Measurements from ENCODE around the gene GASK1A. TPM values are rescaled to one million over a fixed set of nuclear protein-coding genes. Genes with fewer than 3 reads are reported as not detected.

GASK1A gene
- total RNA-seq, 1 donor, result 0.63 TPM

DNA sequence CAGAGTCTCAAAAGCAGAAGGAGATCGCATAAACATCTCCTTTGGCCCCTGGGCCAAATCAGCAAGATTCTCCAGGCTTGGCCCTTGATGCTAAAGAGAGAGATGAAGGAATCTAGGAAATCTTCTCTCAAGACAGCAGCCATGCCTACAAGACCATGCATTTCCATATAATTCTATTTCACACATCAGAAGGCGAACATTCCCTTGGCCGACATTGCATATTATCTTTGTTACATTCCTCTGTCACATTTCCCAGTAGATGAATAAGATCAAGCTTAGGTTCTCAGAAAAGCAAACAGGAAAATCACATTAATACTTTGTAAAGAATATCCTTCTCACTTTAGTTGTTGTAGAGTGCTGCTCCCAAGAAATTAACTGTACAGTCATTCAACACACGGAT lies 21.3 kb downstream of the GASK1A start:
- DNase-seq (ENCODE audit: low read depth), result peak; percentile 60
- TF ChIP-seq, protein P1, sequence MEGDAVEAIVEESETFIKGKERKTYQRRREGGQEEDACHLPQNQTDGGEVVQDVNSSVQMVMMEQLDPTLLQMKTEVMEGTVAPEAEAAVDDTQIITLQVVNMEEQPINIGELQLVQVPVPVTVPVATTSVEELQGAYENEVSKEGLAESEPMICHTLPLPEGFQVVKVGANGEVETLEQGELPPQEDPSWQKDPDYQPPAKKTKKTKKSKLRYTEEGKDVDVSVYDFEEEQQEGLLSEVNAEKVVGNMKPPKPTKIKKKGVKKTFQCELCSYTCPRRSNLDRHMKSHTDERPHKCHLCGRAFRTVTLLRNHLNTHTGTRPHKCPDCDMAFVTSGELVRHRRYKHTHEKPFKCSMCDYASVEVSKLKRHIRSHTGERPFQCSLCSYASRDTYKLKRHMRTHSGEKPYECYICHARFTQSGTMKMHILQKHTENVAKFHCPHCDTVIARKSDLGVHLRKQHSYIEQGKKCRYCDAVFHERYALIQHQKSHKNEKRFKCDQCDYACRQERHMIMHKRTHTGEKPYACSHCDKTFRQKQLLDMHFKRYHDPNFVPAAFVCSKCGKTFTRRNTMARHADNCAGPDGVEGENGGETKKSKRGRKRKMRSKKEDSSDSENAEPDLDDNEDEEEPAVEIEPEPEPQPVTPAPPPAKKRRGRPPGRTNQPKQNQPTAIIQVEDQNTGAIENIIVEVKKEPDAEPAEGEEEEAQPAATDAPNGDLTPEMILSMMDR (IDR thresholded peaks at IDR 0.05; ENCODE audit: insufficient read depth, low read length), result no peak

DNA sequence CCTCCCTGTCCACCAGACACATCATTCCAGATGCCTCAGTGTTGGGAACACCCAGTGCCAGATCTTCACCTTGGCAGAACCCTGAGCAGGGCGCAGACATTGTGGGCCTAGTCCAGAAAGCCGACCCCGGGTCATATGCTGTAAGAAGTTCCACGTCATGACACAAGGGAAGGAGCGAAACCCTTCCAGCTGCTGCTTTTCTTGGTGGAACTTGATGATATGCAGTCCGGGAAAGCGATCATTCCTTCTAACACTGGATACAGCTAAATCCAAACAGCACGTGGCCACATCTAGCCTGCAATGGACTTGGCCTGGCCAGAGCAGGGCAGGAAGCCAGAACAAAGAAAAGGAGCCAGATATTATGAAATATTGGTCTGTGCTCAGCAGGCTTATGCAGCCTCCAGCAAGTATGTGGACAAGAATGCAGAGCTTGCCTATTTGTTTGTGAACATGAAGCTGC lies 22.0 kb downstream of the GASK1A start:
- peak; percentile 99 for DNase-seq (ENCODE audit: low read depth)
- TF ChIP-seq, protein P1 (IDR thresholded peaks at IDR 0.05; ENCODE audit: insufficient read depth, low read length), result no peak
- no peak overlapping the region for H3K4me3 ChIP-seq (ENCODE audit: low read depth, low read length)

More for the DNA sequence above, 21.3 kb downstream of the GASK1A start:
- no peak overlapping the region for H3K4me3 ChIP-seq (ENCODE audit: low read depth, low read length)

DNA sequence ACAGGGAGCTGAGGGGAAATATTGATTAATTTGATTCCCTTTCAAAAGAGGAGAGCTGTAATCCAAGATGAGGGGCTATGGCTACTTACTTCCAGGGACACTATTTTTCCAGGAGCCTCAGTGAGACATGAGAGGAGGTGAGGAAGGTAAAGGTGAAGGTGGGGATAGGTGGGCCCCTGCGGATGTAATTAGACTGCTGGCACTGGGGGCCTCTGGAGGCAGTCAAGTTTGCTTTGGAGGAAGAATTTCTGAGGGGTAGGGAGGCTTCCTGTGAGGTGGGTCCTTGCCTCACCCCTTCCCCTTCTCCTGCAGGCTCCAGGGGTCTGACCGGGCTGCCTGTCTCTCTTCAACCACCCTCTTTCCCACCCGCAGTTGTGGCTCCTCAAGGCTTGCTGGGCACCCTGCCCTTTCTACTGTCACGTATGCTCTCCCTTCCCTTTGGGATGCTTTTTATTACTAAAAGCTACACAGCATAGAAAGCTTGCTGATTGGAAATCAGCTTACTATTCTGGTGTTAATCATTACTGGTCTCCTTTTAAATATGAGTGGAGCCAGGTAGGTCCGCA lies 22.5 kb downstream of the GASK1A start:
- no peak overlapping the region for H3K4me3 ChIP-seq (ENCODE audit: low read depth, low read length)
- peak; percentile 10 for DNase-seq (ENCODE audit: low read depth)
- TF ChIP-seq, protein P1 (IDR thresholded peaks at IDR 0.05; ENCODE audit: insufficient read depth, low read length), result no peak

DNA sequence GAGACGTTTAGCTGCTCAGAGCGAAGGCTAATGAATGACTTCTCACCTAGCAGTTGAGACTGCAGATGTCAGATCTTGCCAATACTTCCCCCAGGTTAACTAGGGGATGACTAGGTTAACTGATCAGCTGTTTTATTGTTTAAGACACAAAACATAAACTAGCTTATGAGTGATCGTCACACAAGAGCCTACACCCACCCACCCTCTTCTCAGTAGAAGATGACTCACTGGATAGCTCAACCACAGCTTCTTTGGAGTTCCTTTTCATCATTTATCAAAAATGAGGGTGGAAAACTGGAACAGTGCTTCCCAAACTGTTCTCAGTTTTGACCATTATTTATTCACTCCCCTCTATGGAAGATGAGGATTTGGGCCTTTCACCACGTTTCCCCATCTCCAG lies 25.2 kb downstream of the GASK1A start:
- peak; percentile 72 for DNase-seq (ENCODE audit: low read depth)
- H3K4me3 ChIP-seq (ENCODE audit: low read depth, low read length), result no peak overlapping the region
- TF ChIP-seq, protein P1 (IDR thresholded peaks at IDR 0.05; ENCODE audit: insufficient read depth, low read length), result no peak

DNA sequence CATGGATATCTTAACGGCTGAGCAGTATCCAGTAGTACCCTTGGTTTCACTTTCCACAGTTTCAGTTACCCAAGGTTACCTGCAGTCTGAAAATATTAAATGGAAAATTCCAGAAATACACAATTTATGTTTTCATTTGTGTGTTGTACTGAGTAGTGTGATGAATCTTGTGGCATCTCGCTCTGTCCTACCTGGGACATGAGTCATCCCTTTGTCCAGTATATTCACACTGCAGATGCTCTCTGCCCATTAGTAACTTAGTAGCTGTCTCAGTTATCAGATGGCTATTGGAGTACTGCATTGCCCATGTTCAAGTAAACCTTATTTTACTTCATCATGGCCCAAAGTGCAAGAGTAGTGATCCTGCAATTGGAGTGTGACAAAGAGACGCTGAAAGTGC lies 26.1 kb downstream of the GASK1A start:
- no peak for DNase-seq (ENCODE audit: low read depth)
- H3K4me3 ChIP-seq (ENCODE audit: low read depth, low read length), result no peak overlapping the region
- TF ChIP-seq, protein P1 (IDR thresholded peaks at IDR 0.05; ENCODE audit: insufficient read depth, low read length), result no peak

DNA sequence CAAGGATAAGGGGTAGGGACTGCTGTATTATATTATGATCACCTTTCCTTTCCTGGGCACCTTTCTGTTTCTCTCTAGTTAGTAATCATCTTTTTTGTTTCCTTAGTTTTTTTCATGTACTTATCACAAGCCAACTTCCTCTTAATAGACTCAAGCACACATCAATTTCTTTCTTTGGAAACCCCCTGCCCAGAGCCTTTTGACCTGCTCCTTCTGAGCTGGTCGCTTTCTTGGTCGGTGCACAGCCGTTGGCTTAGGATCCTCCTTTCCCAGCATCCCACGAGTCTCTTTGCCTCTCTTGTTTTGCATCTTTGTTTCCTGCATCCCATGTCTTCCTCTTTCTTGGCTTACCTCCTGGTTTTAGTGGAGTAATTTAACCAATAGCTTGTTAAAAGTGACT lies 26.9 kb downstream of the GASK1A start:
- no peak overlapping the region for H3K4me3 ChIP-seq (ENCODE audit: low read depth, low read length)
- no peak for DNase-seq (ENCODE audit: low read depth)
- TF ChIP-seq, protein P1 (IDR thresholded peaks at IDR 0.05; ENCODE audit: insufficient read depth, low read length), result no peak

DNA sequence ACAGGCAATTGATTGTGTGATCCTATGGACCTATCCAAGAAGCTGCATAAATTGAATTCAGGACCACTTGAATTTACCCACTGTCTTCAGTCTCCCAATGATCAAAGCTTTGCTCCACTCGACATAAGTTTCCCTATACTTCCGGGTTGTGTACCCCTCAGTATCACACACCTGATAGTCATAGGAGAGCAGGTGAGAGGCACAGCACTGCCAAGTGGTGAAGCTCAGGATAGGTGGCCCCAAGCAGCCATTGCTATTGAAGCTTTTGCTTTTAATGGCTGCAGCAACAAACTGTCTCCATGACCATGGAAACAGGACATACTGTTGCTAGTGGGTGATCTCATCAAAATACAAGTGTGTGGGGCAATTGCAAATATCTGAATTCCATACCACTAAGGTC lies 27.7 kb downstream of the GASK1A start:
- TF ChIP-seq, protein P1 (IDR thresholded peaks at IDR 0.05; ENCODE audit: insufficient read depth, low read length), result no peak
- H3K4me3 ChIP-seq (ENCODE audit: low read depth, low read length), result no peak overlapping the region
- no peak for DNase-seq (ENCODE audit: low read depth)

Measured in fibroblast of the aortic adventitia (primary cell).